Body of pancreas (tissue), 4 donors: ENCODE measurements around the gene TDP2. TPM values are rescaled to one million over a fixed set of nuclear protein-coding genes. Genes with fewer than 3 reads are reported as not detected.
A peak's percentile ranks its signal among the peaks of the same experiment; 100 is the strongest.

Experiments
- ATAC-seq: fragments of 150-250 bp; one replicate; pipeline ENCODE4 v1.9.1; 2016
- DNase-seq, 4 donors: peaks; one replicate each; pipeline ENCODE4 v3.0.0-alpha.2; 2019
- H3K27ac ChIP-seq, 4 donors: fragments of 200-600 bp; sonication (generic); 1 replicate in 3 of 4; 2 replicates in 1 of 4; pipeline versions ENCODE4 v1.5.1 to v1.6.1; 2016 to 2019; ENCODE audit warnings: mild to moderate bottlenecking in 1 of 4, mixed read lengths in 1 of 4, moderate library complexity in 1 of 4
- H3K27me3 ChIP-seq, 2 donors: fragments of 200-600 bp; sonication (generic); one replicate each; pipeline ENCODE4 v1.6.0; 2016; ENCODE audit warnings: mild to moderate bottlenecking in 1 of 2
- H3K36me3 ChIP-seq, 2 donors: fragments of 200-600 bp; sonication (generic); replicated peaks in 1 of 2; 2 replicates each; pipeline ENCODE4 v1.5.1; 2016; ENCODE audit warnings: low read depth in 2 of 2; ENCODE audit not compliant: insufficient read depth in 1 of 2
- H3K4me1 ChIP-seq: fragments of 200-600 bp; sonication (generic); one replicate; pipeline ENCODE4 v1.6.0; 2016
- H3K4me3 ChIP-seq, 2 donors: fragments of 200-600 bp; sonication (generic); 1 replicate in 1 of 2; 2 replicates in 1 of 2; pipeline ENCODE4 v1.5.1; 2016 to 2019
- H3K9me3 ChIP-seq, 3 donors: fragments of 200-600 bp; sonication (generic); 1 replicate in 2 of 3; 2 replicates in 1 of 3; pipeline ENCODE4 v1.5.1; 2016
- POLR2A ChIP-seq, 3 donors: fragments of 450-650 bp; IDR thresholded peaks; one replicate each; pipeline ENCODE4 v1.6.1; 2016; ENCODE audit warnings: antibody characterized with exemption in 3 of 3, mild to moderate bottlenecking in 2 of 3
- WGBS, 2 donors: methylation state at CpG; one replicate each; pipeline ENCODE4 v1.1.5; 2017; 5-methylcytosine and 5-hydroxymethylcytosine counted together
- intact Hi-C: fragments of 100-400 bp; cut with DNase I; formaldehyde crosslinking; loops from one replicate; pipeline ENCODE4 v1.15.1; 2023
- total RNA-seq, 2 donors: library from RNA; depleted of rRNA; stranded (reverse); fragments of >200 nt; gene quantifications; one replicate each; pipeline ENCODE4 v1.1.0, GENCODE V29; 2016
- TF ChIP-seq, protein P1 (sequence below), 7 experiments: fragments of 450-650 bp in 4 of 7; fragments of 200-600 bp in 3 of 7; sonication (generic) in 3 of 7; IDR thresholded peaks; one replicate each; pipeline ENCODE4 v1.5.1; 2016 to 2019; ENCODE audit warnings: antibody characterized with exemption in 7 of 7

Gene TDP2, protein sequence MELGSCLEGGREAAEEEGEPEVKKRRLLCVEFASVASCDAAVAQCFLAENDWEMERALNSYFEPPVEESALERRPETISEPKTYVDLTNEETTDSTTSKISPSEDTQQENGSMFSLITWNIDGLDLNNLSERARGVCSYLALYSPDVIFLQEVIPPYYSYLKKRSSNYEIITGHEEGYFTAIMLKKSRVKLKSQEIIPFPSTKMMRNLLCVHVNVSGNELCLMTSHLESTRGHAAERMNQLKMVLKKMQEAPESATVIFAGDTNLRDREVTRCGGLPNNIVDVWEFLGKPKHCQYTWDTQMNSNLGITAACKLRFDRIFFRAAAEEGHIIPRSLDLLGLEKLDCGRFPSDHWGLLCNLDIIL
- 10 to 100 TPM; 21.0 to 25.1 TPM for total RNA-seq

DNA sequence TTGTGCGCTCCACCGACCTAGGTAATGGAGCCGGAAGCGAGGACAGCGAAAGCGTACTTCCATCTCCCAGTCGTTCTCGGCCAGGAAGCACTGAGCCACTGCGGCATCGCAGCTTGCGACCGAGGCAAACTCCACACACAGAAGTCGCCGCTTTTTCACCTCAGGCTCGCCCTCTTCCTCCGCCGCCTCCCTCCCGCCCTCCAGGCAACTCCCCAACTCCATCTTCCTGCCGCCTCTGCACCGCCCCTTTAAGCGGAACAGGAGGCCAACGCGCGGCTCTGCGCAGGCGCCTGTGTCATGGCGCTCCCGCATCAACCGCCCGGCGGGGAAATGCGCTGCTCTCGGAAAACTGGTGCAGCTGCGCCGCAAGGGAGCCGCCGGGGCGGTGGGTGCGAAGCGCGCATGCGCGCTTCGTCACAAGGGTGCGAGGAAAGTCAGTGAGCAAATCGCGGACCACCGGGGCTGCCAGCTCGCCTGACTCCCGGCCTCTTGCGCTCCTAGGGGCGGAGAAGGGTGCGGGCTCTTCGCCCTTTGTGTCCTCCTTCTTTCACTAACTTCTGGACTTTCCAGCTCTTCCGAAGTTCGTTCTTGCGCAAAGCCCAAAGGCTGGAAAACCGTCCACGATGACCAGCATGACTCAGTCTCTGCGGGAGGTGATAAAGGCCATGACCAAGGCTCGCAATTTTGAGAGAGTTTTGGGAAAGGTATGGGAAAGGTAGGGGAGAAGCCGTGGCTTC lies at the start of gene TDP2, which contains the start of gene ACOT13:
Gene TDP2, minus strand, starts transcription at position 259 of the 737 bp plus-strand sequence. Its CDS starts 37 bp downstream, at position 222.
Gene ACOT13, plus strand, starts transcription at position 437 of the 737 bp plus-strand sequence. Its CDS starts 187 bp downstream, at position 624.
- Histone ChIP-seq H3K27ac (peak within 1 kb of the TSS; percentile 65 to 96 (median 92)), H3K9me3 (no peaks in the 10 kb centered on the region), H3K4me1 (peaks cover 47% of the 10 kb centered on the region), H3K4me3 (peak within 1 kb of the TSS; percentile 66 to 71), H3K36me3 (peaks cover 0 to 2% of the 10 kb centered on the region in 2 donors), H3K27me3 (no peaks in the 10 kb centered on the region)
- DNase-seq, result peak; percentile 94 to 97 (median 95)
- ATAC-seq, result peak; percentile 98
- TF ChIP-seq, protein P1, sequence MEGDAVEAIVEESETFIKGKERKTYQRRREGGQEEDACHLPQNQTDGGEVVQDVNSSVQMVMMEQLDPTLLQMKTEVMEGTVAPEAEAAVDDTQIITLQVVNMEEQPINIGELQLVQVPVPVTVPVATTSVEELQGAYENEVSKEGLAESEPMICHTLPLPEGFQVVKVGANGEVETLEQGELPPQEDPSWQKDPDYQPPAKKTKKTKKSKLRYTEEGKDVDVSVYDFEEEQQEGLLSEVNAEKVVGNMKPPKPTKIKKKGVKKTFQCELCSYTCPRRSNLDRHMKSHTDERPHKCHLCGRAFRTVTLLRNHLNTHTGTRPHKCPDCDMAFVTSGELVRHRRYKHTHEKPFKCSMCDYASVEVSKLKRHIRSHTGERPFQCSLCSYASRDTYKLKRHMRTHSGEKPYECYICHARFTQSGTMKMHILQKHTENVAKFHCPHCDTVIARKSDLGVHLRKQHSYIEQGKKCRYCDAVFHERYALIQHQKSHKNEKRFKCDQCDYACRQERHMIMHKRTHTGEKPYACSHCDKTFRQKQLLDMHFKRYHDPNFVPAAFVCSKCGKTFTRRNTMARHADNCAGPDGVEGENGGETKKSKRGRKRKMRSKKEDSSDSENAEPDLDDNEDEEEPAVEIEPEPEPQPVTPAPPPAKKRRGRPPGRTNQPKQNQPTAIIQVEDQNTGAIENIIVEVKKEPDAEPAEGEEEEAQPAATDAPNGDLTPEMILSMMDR (IDR thresholded peaks at IDR 0.05), result peak in 6 of 7 experiments; percentile 14 to 76 (median 61)
- peak; percentile 59 to 91 (median 88) for TF ChIP-seq POLR2A (IDR thresholded peaks at IDR 0.05)
- intact Hi-C loops, result no loop called here
- WGBS, 2 donors, result 0% methylated on average over 41 to 62 of the region's 62 CpGs

DNA sequence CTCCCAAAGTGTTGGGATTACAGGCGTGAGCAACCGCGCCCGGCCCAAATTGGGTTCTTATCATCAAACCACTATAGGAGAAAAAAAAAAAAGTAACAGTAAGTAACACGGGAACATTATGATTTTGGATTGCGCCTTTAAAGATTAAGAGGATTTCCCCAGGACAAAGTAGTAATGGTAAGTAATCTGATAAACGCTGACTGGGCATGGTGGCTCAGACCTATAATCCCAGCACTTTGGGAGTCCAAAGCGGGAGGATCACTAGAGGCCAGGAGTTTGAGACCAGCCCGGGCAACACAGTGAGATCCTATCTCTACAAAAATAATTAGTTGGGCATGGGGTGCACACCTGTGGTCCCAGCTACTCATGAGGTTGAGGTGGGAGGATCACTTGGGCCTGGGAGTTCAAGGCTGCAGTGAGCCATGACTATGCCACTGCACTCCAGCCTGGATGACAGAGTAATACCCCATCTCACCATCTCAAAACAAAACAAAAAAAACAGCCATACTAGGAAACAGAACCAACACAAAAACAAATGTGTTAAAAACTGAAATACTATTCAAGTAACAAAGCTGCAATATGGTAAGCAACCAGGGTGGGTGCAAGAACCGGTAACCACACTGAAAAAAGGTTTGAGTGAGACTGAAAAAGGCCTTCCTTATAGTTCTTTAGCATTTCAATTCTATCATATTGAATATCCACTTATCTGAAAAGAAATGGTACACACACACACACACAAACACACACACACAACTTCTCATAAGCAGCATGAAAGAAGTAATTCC lies 44.0 kb upstream of the TDP2 start:
- Histone ChIP-seq H3K9me3 (no peaks in the 10 kb centered on the region), H3K4me1 (peaks cover 52% of the 10 kb centered on the region), H3K36me3 (peaks cover 32 to 43% of the 10 kb centered on the region in 2 donors), H3K4me3 (no peak overlapping the region), H3K27me3 (no peaks in the 10 kb centered on the region), H3K27ac (no peak overlapping the region)
- no peak for ATAC-seq
- WGBS, 2 donors, result 84 to 87% methylated on average over 10 of the region's 10 CpGs
- intact Hi-C loops, result loop anchor here (10.0 kb wide), 1 partner anchor 54 kb away; no protein-coding TSS in a partner anchor
- no peak for DNase-seq
- TF ChIP-seq, protein P1 (IDR thresholded peaks at IDR 0.05), result no peak
- no peak for TF ChIP-seq POLR2A (IDR thresholded peaks at IDR 0.05)

DNA sequence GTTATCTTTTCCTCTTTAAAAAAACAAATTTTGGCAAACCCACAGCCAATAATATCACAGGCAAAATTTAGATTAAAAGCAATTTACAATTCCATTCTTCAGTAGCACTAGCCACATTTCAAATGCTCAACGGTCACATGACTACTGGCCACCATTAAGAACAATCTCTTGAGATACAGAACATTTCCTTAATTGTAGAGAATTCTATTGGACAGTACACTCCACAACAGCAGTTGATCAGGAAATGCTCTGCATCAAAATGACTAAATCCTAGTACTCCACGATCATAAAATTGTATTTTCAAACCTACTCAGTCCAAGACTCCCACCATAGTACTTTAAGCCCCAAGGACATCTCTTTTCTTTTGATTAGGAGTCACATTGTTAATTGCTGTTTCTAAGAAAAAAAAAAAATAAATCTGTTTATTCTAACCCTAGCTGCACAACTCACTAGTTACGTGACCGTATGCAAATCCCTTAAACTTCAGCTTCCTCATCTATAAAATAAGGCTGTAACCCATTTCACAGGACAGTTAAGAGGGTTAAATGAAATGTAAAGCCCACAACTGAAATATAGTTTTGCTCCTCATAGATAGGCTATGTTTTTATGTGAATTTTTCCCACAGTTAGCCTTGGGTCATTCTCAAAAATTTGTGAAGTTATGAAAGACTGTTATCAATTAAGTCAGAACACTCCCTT lies 42.5 kb upstream of the TDP2 start:
- Histone ChIP-seq H3K36me3 (peaks cover 36 to 47% of the 10 kb centered on the region in 2 donors), H3K27ac (no peak overlapping the region), H3K27me3 (no peaks in the 10 kb centered on the region), H3K4me3 (no peak overlapping the region), H3K4me1 (peaks cover 48% of the 10 kb centered on the region), H3K9me3 (no peaks in the 10 kb centered on the region)
- 86 to 88% methylated on average over 4 of the region's 4 CpGs for WGBS, 2 donors
- ATAC-seq (no peak), DNase-seq (no peak)
- intact Hi-C loops, result no loop called here
- TF ChIP-seq POLR2A (IDR thresholded peaks at IDR 0.05), result no peak

DNA sequence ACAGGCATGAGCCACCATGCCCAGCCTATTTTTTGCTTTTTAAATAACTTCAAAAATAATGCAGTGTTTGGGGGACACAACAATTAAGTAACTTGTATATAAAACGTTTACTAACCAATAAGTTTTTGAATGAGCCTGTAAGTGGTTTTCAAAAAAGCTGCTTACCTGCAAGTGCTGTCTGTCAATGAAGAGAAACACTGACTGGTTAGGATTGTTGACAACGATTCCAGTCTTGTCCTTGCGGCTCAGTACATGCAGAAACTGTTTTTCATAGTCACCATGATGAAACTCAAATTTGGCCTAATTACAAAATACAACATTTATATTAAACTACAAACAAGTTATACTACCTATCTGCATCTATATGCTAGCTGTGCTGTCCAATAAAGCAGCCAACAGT lies 41.9 kb upstream of the TDP2 start:
- DNase-seq, result no peak
- Histone ChIP-seq H3K27ac (no peak overlapping the region), H3K36me3 (peaks cover 36 to 47% of the 10 kb centered on the region in 2 donors), H3K9me3 (no peaks in the 10 kb centered on the region), H3K4me3 (no peak overlapping the region), H3K27me3 (no peaks in the 10 kb centered on the region), H3K4me1 (peaks cover 43% of the 10 kb centered on the region)
- 64 to 68% methylated on average over 3 of the region's 3 CpGs for WGBS, 2 donors
- intact Hi-C loops, result no loop called here
- no peak for ATAC-seq
- TF ChIP-seq, protein P1 (IDR thresholded peaks at IDR 0.05), result no peak
- TF ChIP-seq POLR2A (IDR thresholded peaks at IDR 0.05), result no peak
